ENCODE results near the gene TMEM134.
"Not testable (repeated sequence)": the region's sequence is repeated elsewhere in the genome, so short reads cannot be mapped to it uniquely, and the experiment has no call there.

The TMEM134 gene

DNA sequence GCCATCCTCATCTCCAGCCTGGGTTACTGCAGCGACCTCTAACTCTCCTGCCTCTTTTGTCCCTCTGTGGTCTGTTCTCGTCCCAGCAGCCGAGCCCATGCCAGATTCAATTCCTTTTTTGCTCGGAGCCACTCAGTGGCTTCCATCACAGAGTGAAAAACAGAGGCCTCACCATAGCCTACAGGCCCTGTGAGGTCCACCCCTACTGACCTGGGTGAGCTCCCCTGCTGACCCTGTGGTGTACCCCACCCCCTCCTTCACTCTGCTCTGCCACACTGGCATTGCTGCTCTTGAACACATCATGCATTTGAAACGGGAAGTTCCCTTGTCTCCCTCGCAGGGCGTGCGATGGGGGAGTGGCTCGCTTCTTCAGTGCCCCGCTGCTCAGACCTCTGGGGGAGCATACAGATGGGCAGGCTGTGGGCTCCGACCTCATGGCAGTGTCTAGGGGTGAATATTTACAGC, 15.8 kb upstream of the TMEM134 start:
- DNase-seq = peak; percentile 88

- DNase-seq = peak; percentile 79
Measured at GRCh38 chr11:67483831-67484665, 15.0 kb upstream of the TMEM134 start.

GRCh38 chr11:67482827-67483798, 14.1 kb upstream of the TMEM134 start, which contains the start of gene AIP:
Gene AIP, plus strand, starts transcription at chr11:67483026. Its CDS starts 133 bp downstream, at chr11:67483159.
- DNase-seq = peak; percentile 98

- DNase-seq = no peak
Measured at GRCh38 chr11:67482275-67482826, 13.3 kb upstream of the TMEM134 start.

DNA sequence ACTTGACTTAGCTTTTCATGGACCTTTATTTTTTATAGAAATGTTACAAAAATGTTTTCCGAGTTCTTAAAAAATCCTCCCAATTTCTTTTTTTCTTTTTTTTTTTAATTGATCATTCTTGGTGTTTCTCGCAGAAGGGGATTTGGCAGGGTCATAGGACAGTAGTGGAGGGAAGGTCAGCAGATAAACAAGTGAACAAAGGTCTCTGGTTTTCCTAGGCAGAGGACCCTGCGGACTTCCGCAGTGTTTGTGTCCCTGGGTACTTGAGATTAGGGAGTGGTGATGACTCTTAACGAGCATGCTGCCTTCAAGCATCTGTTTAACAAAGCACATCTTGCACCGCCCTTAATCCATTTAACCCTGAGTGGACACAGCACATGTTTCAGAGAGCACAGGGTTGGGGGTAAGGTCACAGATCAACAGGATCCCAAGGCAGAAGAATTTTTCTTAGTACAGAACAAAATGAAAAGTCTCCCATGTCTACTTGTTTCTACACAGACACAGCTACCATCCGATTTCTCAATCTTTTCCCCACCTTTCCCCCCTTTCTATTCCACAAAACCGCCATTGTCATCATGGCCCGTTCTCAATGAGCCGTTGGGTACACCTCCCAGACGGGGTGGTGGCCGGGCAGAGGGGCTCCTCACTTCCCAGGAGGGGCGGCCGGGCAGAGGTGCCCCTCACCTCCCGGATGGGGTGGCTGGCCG, 8.4 kb upstream of the TMEM134 start:
- not testable (repeated sequence) for DNase-seq

DNA sequence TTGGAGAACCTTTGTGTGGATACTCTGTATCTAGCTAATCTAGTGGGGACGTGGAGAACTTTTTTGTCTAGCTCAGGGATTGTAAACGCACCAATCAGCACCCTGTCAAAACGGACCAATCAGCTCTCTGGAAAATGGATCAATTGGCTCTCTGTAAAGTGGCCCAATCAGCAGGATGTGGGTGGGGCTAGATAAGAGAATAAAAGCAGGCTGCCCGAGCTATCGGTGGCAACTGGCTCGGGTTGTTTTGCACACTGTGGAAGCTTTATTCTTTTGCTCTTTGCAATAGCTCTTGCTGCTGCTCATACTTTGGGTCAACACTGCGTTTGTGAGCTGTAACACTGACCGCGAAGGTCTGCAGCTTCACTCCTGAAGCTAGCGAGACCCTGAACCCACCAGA, 7.6 kb upstream of the TMEM134 start:
- not testable (repeated sequence) for DNase-seq

GRCh38 chr11:67472882-67473281, 3.8 kb upstream of the TMEM134 start:
- no peak for DNase-seq

GRCh38 chr11:67470337-67471002, 1.4 kb upstream of the TMEM134 start:
- DNase-seq = no peak

GRCh38 chr11:67469508-67469811, 409 bp upstream of the TMEM134 start:
- DNase-seq = no peak

DNA sequence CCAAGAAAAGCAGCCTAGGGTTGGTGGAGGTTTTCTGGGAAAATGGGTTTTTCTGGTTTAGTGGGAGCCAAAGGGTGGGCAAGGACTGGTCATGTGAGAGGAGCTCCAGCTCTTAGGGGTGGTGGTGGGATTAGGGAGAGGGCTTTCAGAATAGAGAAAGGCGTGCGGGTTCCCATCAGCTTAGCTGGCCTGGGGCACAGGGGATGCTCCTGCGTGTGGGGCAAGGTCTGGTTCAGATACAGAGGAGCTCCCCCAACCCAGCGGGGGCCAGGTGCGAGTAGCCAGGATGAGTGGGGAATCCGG, 644 bp downstream of the TMEM134 start:
- no peak for DNase-seq

GRCh38 chr11:67468056-67468455, 995 bp downstream of the TMEM134 start:
- DNase-seq = peak; percentile 75

- no peak for DNase-seq
Measured at GRCh38 chr11:67466962-67467771, 1.9 kb downstream of the TMEM134 start.

- no peak for DNase-seq
Measured at GRCh38 chr11:67466367-67466766, 2.7 kb downstream of the TMEM134 start.

- not testable (repeated sequence) for DNase-seq
Measured at GRCh38 chr11:67465530-67465929, 3.5 kb downstream of the TMEM134 start.

DNA sequence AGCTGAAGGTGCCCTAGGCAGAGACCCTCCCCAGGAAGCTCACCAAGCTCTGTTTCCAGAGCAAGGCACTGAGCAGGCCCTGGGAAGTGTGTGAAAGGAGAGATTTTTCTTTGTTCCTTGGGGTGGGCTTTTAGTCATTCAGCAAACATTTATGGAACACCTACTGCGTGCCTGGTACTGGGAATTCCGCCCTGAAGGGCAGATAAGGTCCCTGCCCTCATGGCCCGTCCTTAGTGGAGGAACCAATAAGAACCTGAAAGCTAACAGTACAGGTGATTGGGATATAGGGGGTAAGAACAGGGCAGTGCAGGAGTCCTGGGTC, 3.9 kb downstream of the TMEM134 start:
- DNase-seq = no peak

DNA sequence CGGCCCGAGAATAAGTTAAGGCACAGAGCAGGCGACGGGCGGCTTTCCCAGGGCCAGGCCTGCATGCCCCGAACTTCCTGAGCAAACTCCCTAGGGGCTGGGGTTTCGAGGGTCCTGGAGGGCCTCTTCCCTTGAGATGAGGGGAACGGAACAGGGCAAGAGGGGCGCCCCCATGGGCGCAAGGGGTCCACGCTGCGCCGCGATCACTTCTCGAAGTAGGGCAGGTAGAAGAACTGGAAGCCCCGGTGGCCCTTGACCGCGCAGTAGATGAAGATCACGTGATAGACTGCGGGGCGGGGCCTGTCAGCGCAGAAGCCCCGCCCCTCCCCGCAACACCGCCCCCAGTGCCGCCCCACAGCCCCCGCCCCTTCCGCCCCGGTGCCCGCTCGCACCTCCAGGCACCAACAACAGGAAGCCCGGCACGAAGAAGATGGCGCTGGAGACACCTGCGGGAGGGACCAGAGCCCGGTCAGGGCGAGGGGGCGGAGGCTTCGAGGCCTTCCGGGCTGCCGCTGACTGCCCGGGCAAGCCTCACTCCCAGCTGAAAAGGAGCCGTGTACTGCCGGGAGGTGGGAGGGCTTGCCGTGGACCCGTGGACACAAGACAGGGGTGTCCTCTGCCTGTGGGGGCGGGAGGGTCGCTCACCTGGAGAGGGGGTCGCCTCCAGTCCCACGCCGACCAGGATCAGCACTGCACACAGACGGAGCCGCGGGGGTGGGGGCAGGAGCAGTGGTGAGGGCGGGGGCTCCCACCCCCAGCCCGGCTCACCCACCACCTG, 4.5 kb downstream of the TMEM134 start:
- peak; percentile 97 for DNase-seq

DNA sequence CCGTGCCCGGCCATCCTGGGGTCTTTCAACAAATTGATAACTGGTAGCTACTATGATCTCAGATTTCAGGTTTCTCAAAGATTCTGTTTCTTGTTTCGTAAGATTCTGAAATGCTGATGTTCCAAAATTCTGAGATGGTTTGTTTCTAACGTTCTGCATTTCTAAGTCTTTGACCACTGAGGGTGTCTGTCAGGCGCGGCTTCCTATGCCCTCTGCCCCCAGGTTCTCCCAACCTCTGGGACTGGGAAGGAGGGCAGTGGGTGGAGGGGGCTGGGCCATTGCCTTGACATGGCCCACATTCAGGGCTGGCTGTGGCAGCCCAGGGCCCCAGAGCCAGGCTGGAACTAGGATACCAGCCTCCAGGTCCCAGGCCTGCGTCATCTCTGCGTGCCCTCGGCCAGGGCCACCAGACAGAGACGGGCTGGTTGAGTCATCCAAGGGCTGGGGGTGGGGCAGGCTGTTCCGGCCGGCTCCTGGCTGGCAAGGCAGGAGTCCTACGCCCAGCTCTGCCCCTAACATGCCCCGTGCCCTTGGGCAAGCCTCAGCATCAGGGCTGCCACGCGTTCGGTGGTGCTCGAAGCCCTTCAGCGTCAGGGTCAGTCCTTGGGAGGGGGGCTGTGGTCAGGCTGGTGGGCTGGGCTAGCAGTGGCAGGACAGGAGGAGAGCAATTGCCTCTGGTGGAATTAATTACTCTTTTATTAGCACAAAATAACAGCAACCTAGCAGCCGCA, 5.2 kb downstream of the TMEM134 start:
- no peak for DNase-seq

DNA sequence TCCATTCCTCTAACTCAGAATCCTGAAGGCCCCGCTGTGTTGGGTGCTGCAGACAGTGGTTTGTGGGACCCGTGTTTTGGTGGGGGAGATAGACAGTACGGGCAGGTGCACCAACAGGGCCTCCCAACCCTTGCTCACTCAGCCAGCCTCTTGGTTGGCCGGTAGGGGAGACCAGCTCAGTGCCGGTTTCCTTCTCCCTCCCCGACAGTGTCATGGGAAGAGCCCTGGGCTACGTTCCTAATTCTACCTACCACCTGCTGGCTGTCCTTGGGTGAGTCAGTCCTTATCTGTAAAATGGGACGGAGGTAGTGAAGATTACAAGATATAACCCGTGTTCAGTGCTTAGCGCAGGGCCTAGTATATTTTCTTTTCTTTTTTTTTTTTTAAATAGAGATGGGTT, 5.9 kb downstream of the TMEM134 start:
- DNase-seq = no peak

DNA sequence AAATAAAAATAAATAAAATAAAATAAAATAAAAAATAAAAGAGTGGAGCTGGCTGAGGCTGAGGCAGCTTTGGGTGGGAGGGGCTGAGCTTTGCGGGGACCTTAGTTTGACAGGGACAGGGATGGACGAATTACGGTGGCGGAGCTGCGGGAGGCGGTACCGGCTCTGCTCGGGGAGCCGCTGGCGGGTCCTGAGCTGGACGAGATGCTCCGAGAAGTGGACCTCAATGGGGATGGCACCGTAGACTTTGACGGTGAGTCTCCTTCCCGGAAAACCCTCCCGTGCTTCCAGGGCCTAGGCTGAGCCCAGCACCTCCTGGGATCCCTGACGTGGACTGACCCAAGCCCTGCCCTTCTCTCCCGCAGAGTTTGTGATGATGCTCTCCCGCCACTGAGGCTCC, 10.8 kb downstream of the TMEM134 start:
- DNase-seq = no peak

DNA sequence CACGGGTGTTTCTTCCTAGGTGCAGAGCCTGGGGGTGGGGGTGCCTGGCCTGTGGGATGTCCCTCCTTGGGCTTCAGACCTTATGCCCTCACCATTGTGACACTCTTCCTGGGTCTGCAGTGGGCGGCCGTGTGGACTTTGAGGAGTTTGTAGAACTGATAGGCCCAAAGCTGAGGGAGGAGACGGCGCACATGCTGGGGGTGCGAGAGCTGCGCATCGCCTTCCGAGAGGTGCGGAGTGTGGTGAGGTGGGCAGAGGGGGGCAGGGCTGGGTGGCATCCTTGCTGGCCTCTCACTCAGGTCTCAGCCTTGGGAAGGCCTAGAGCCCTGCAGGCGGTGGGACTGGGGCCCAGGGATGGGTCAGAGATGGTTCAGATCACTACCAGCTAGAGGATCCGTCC, 11.6 kb downstream of the TMEM134 start:
- no peak for DNase-seq

Measured in activated effector memory CD4-positive, alpha-beta T cell treated with anti-CD3 and anti-CD28 coated beads, Interleukin-2, amount 50 U/mL, for 16 hours (primary cell).